GM12878 (cell line): ENCODE results near the gene CLDN7. TPM values are rescaled to one million over a fixed set of nuclear protein-coding genes. Genes with fewer than 3 reads are reported as not detected.

Source experiments
- ATAC-seq: fragments of 200-7000 bp; cut with Tn5 transposase; 3 replicates; pipeline ENCODE4 v1.9.1; 2020; ENCODE audit warnings: mild to moderate bottlenecking, moderate library complexity
- BruUV-seq: library from RNA; stranded (reverse); fragments of 400-500 nt; replicated peaks from 2 replicates; lab custom pipeline; 2021; lab: Mats Ljungman, UMichigan
- CTCF ChIA-PET: fragments of 300-600 bp; sonication (Branson Sonifier 250); formaldehyde crosslinking; extraction: SDS; loops from one replicate; lab custom pipeline; 2021; ENCODE audit warnings: inconsistent platforms; lab: Yijun Ruan, JAX
- POLR2A ChIA-PET: fragments of 350-600 bp; formaldehyde crosslinking; extraction: SDS; loops from one replicate; lab custom pipeline; 2021; ENCODE audit warnings: inconsistent platforms; lab: Charles Lee
- RAD21 ChIA-PET: fragments of 300-600 bp; sonication (Branson Sonifier 250); formaldehyde crosslinking; loops from one replicate; lab custom pipeline; 2023; ENCODE audit warnings: antibody characterized with exemption; ENCODE audit not compliant: unreplicated experiment; lab: Charles Lee
- SMC1A ChIA-PET: fragments of 300-600 bp; sonication (Branson Sonifier 250); formaldehyde crosslinking; loops from one replicate; lab custom pipeline; 2023; ENCODE audit not compliant: unreplicated experiment, uncharacterized antibody; lab: Charles Lee
- DNase-seq: peaks from one replicate; pipeline ENCODE4 v3.0.0-alpha.2; 2011; ENCODE audit warnings: low read depth, low spot score
- FAIRE-seq: peaks from 3 replicates; lab custom pipeline; 2011; peaks lifted over from hg19 to GRCh38; lab: Jason Lieb, UNC
- H2AFZ ChIP-seq: 2 replicates; pipeline ENCODE4 v1.6.0; 2011; ENCODE audit warnings: low read depth, low read length, control low read depth; ENCODE audit not compliant: control insufficient read depth
- H3K27ac ChIP-seq: 2 replicates; pipeline ENCODE4 v1.5.1; 2011; ENCODE audit warnings: control low read depth; ENCODE audit not compliant: control insufficient read depth, insufficient read depth
- H3K27me3 ChIP-seq, 2 experiments: replicated peaks in 1 of 2; 2 replicates each; pipeline versions ENCODE4 v1.6.0 to v1.6.1; 2011; ENCODE audit warnings: low read length in 1 of 2; ENCODE audit not compliant: control insufficient read depth in 2 of 2, insufficient read depth in 2 of 2
- H3K36me3 ChIP-seq, 2 experiments: 2 replicates each; pipeline ENCODE4 v1.5.1; 2011; ENCODE audit warnings: low read length in 1 of 2; ENCODE audit not compliant: control insufficient read depth in 2 of 2, insufficient read depth in 2 of 2
- H3K4me1 ChIP-seq: 2 replicates; pipeline ENCODE4 v1.6.1; 2011; ENCODE audit warnings: mild to moderate bottlenecking, low read length, moderate library complexity, mixed read lengths; ENCODE audit not compliant: control insufficient read depth, insufficient read depth
- H3K4me2 ChIP-seq: 2 replicates; pipeline ENCODE4 v1.6.0; 2011; ENCODE audit warnings: control low read depth; ENCODE audit not compliant: control insufficient read depth, insufficient read depth
- H3K4me3 ChIP-seq: fragments of 200-600 bp; sonication (generic); 2 replicates; pipeline ENCODE4 v1.5.1; 2016
- H3K79me2 ChIP-seq: 2 replicates; pipeline ENCODE4 v1.6.0; 2011; ENCODE audit warnings: low read length; ENCODE audit not compliant: control insufficient read depth, insufficient read depth
- H3K9ac ChIP-seq: 2 replicates; pipeline ENCODE4 v1.8.0; 2011; ENCODE audit warnings: low read length, control low read depth, mixed read lengths; ENCODE audit not compliant: control insufficient read depth, insufficient read depth
- H3K9me3 ChIP-seq: replicated peaks from 3 replicates; pipeline ENCODE4 v1.5.1; 2011; ENCODE audit warnings: mild to moderate bottlenecking, low read length; ENCODE audit not compliant: control insufficient read depth, insufficient read depth
- H4K20me1 ChIP-seq: 2 replicates; pipeline ENCODE4 v1.6.0; 2011; ENCODE audit not compliant: control insufficient read depth, insufficient read depth
- CHD1 ChIP-seq: IDR thresholded peaks from 2 replicates; pipeline ENCODE4 v1.6.1; 2012; ENCODE audit warnings: low read depth, low read length, improper control_type of control experiment
- FOS ChIP-seq: IDR thresholded peaks from 3 replicates; pipeline ENCODE4 v1.6.1; 2011; ENCODE audit warnings: borderline replicate concordance; ENCODE audit not compliant: insufficient read length; ENCODE audit errors: extremely low read depth
- MYC ChIP-seq: IDR thresholded peaks from 2 replicates; pipeline ENCODE4 v1.6.1; 2011; ENCODE audit warnings: mild to moderate bottlenecking, low read length, moderate library complexity, inconsistent platforms; ENCODE audit not compliant: insufficient read depth, insufficient replicate concordance, insufficient read length, severe bottlenecking
- NR2C1 ChIP-seq: fragments of 450-650 bp; IDR thresholded peaks from 2 replicates; pipeline ENCODE4 v1.6.1; 2017; ENCODE audit warnings: antibody characterized with exemption, mild to moderate bottlenecking, moderate library complexity
- NR2F1 ChIP-seq: fragments of 450-650 bp; conservative IDR thresholded peaks from 2 replicates; pipeline ENCODE4 v1.6.1; 2017; ENCODE audit warnings: mild to moderate bottlenecking
- POLR2AphosphoS5 ChIP-seq: IDR thresholded peaks from 2 replicates; pipeline ENCODE4 v1.6.1; 2011; ENCODE audit warnings: mild to moderate bottlenecking, low read length, inconsistent platforms
- STAT3 ChIP-seq: IDR thresholded peaks from 2 replicates; pipeline ENCODE4 v1.6.1; 2011; ENCODE audit warnings: low read depth, low read length, improper control_type of control experiment
- SUPT20H ChIP-seq: IDR thresholded peaks from 2 replicates; pipeline ENCODE4 v1.6.1; 2011; ENCODE audit warnings: low read depth, mild to moderate bottlenecking, low read length, moderate library complexity, borderline replicate concordance; ENCODE audit not compliant: control insufficient read depth
- ZNF217 ChIP-seq: fragments of 450-650 bp; IDR thresholded peaks from 2 replicates; pipeline ENCODE4 v1.6.1; 2017; ENCODE audit warnings: antibody characterized with exemption, mild to moderate bottlenecking
- ZNF24 ChIP-seq: fragments of 450-650 bp; IDR thresholded peaks from 2 replicates; pipeline ENCODE4 v1.6.1; 2017; ENCODE audit warnings: antibody characterized with exemption, mild to moderate bottlenecking
- ZNF384 ChIP-seq: IDR thresholded peaks from 2 replicates; pipeline ENCODE4 v1.6.1; 2012; ENCODE audit warnings: low read depth, mild to moderate bottlenecking, low read length, improper control_type of control experiment, borderline replicate concordance
- ZZZ3 ChIP-seq: IDR thresholded peaks from 2 replicates; pipeline ENCODE4 v1.6.1; 2011; ENCODE audit warnings: low read depth; ENCODE audit not compliant: control insufficient read depth, insufficient read length
- WGBS: methylation state at CpG from one replicate; pipeline ENCODE4 v1.1.6; 2016; ENCODE audit warnings: low lambda C conversion rate; ENCODE audit not compliant: insufficient replicate concordance, insufficient coverage; ENCODE audit errors: missing lambda C conversion rate; 5-methylcytosine and 5-hydroxymethylcytosine counted together
- in situ Hi-C: fragments of 300-500 bp; cut with MboI; formaldehyde crosslinking; loops from 9 replicates; pipeline ENCODE4 v1.14.3; 2018; ENCODE audit warnings: mixed read lengths
- intact Hi-C: fragments of 100-400 bp; cut with micrococcal nuclease; formaldehyde crosslinking; loops from one replicate; pipeline ENCODE4 v1.14.2; 2022; ENCODE audit not compliant: unreplicated experiment
- polyA plus RNA-seq, 11 experiments: library from polyadenylated mRNA; depleted of rRNA in 4 of 11; unstranded in 6 of 11; stranded (reverse) in 5 of 11; fragments of >200 nt; fragmentation: Nextera tagmentation in 4 of 11; fragmentation: Illumina TruSeq in 1 of 11; extraction: Ambion mirVana in 4 of 11; extraction: Trizol in 1 of 11; gene quantifications; 1 replicate in 1 of 11; 2 replicates in 10 of 11; pipeline versions ENCODE4 v1.2.1 to v1.2.3, GENCODE V29; 2011 to 2016; ENCODE audit warnings: inconsistent platforms in 2 of 11, missing spikeins in 2 of 11, low read depth in 1 of 11
- total RNA-seq, 4 experiments: library from RNA; depleted of rRNA in 3 of 4; stranded (reverse); fragments of >200 nt in 3 of 4; fragmentation: Illumina TruSeq in 1 of 4; extraction: Trizol in 1 of 4; gene quantifications; 2 replicates each; pipeline versions ENCODE4 v1.2.1 to v1.2.3, GENCODE V29; 2013 to 2021
- TF ChIP-seq, protein P1 (sequence below): IDR thresholded peaks from 2 replicates; pipeline ENCODE4 v1.6.1; 2012; ENCODE audit warnings: mild to moderate bottlenecking, low read depth, low read length
- TF ChIP-seq, protein P2 (sequence below): IDR thresholded peaks from 2 replicates; pipeline ENCODE4 v1.6.1; 2012; ENCODE audit warnings: low read length, inconsistent platforms
- TF ChIP-seq, protein P3 (sequence below): fragments of 450-650 bp; IDR thresholded peaks from 2 replicates; pipeline ENCODE4 v1.6.1; 2017; ENCODE audit warnings: antibody characterized with exemption, mild to moderate bottlenecking, moderate library complexity

Gene CLDN7
- total and polyA plus RNA-seq, 10 of the 15 experiments (the other 5 are each of a cell fraction or from before 2014, with no cell fraction given): 0.19 to 1.3 (median 0.36) TPM; not detected in 5

DNA sequence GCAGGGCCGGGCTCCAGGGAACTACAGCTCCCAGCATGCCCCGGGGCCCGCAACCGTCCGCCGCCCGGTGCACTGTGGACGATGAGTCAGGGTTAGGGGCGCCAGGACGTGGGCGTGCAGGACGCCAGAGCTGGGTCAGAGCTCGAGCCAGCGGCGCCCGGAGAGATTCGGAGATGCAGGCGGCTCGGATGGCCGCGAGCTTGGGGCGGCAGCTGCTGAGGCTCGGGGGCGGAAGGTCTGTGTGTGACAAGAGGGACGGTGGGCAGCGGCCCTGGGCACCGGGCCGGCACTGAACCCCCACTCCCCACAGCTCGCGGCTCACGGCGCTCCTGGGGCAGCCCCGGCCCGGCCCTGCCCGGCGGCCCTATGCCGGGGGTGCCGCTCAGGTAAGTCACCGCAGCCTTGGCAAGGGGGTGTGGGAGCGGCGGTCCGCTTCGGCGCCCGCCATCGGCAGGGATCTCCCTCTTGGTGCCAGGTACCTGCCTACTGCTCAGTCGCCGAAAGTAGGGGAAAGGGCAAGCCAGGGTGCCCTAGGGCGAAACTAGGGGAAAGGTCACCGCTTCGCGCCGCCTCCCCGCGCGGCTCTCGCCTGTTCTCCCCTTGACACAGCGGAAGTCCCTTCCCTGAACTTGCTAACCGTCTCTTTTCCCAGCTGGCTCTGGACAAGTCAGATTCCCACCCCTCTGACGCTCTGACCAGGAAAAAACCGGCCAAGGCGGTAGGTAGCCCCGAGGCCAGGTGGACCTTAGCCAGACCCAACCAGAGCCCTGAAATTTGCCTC is 42.3 kb downstream of the CLDN7 start, which contains the start of the genes ACADVL and DLG4:
TSS of gene ACADVL (plus strand) at position 127 of the 781 bp plus-strand sequence. CDS start at position 174, 47 bp downstream.
TSS of gene DLG4 (minus strand) at position 25 of the 781 bp plus-strand sequence.
- in situ Hi-C loops: no loop called here
- Histone ChIP-seq H3K4me2 (peak within 1 kb of the TSS; percentile 97), H3K4me3 (peak within 1 kb of the TSS; percentile 81), H3K27ac (peak within 1 kb of the TSS; percentile 92), H3K36me3 (peaks cover 11% of the 10 kb centered on the region in 2 experiments), H3K9me3 (no peaks in the 10 kb centered on the region), H3K4me1 (peaks cover 12% of the 10 kb centered on the region), H3K27me3 (no peaks in the 10 kb centered on the region), H3K9ac (peak within 1 kb of the TSS; percentile 86), H4K20me1 (no peaks in the 10 kb centered on the region), H3K79me2 (peaks cover 14% of the 10 kb centered on the region), H2AFZ (peak within 1 kb of the TSS; percentile 39)
- ChIA-PET POLR2A (interaction anchor here (0.6 to 5.9 kb wide), 13 partner anchors 10 to 333 kb away, joined by 3 to 60 read pairs (median 4); partner anchors contain the start of genes CTDNEP1, DVL2, ELP5 and GABARAP), RAD21 (interaction anchor here (0.6 to 3.2 kb wide), 16 partner anchors 11 to 365 kb away, joined by 3 to 51 read pairs (median 4); partner anchors contain the start of genes CTDNEP1, DVL2, ELP5 and GABARAP), CTCF (interaction anchor here (0.8 to 5.1 kb wide), 17 partner anchors 13 to 174 kb away, joined by 3 to 70 read pairs (median 5); partner anchors contain the start of genes ACAP1, DVL2, GABARAP and PHF23), SMC1A (interaction anchor here (0.6 to 4.8 kb wide), 13 partner anchors 10 to 174 kb away, joined by 3 to 34 read pairs (median 5); partner anchors contain the start of genes DVL2, GABARAP and PHF23)
- FAIRE-seq: no peak
- no TSS peak for BruUV-seq
- DNase-seq: no peak
- ATAC-seq: peak; percentile 86
- under 1% methylated on average over 57 of the region's 63 CpGs for WGBS
- intact Hi-C loops: no loop called here
- peak; percentile 48; the same call in 1 of the 2 replicates for TF ChIP-seq POLR2AphosphoS5
- TF ChIP-seq FOS: no peak
- TF ChIP-seq, protein P1, sequence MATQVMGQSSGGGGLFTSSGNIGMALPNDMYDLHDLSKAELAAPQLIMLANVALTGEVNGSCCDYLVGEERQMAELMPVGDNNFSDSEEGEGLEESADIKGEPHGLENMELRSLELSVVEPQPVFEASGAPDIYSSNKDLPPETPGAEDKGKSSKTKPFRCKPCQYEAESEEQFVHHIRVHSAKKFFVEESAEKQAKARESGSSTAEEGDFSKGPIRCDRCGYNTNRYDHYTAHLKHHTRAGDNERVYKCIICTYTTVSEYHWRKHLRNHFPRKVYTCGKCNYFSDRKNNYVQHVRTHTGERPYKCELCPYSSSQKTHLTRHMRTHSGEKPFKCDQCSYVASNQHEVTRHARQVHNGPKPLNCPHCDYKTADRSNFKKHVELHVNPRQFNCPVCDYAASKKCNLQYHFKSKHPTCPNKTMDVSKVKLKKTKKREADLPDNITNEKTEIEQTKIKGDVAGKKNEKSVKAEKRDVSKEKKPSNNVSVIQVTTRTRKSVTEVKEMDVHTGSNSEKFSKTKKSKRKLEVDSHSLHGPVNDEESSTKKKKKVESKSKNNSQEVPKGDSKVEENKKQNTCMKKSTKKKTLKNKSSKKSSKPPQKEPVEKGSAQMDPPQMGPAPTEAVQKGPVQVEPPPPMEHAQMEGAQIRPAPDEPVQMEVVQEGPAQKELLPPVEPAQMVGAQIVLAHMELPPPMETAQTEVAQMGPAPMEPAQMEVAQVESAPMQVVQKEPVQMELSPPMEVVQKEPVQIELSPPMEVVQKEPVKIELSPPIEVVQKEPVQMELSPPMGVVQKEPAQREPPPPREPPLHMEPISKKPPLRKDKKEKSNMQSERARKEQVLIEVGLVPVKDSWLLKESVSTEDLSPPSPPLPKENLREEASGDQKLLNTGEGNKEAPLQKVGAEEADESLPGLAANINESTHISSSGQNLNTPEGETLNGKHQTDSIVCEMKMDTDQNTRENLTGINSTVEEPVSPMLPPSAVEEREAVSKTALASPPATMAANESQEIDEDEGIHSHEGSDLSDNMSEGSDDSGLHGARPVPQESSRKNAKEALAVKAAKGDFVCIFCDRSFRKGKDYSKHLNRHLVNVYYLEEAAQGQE: no peak
- no peak for TF ChIP-seq ZNF24
- TF ChIP-seq STAT3: no peak
- no peak for TF ChIP-seq ZZZ3
- TF ChIP-seq, protein P2, sequence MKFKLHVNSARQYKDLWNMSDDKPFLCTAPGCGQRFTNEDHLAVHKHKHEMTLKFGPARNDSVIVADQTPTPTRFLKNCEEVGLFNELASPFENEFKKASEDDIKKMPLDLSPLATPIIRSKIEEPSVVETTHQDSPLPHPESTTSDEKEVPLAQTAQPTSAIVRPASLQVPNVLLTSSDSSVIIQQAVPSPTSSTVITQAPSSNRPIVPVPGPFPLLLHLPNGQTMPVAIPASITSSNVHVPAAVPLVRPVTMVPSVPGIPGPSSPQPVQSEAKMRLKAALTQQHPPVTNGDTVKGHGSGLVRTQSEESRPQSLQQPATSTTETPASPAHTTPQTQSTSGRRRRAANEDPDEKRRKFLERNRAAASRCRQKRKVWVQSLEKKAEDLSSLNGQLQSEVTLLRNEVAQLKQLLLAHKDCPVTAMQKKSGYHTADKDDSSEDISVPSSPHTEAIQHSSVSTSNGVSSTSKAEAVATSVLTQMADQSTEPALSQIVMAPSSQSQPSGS: no peak
- no peak for TF ChIP-seq ZNF384
- TF ChIP-seq ZNF217: no peak
- peak; percentile 81 for TF ChIP-seq NR2F1
- peak; percentile 62 for TF ChIP-seq NR2C1
- no peak for TF ChIP-seq CHD1
- no peak for TF ChIP-seq SUPT20H
- TF ChIP-seq, protein P3, sequence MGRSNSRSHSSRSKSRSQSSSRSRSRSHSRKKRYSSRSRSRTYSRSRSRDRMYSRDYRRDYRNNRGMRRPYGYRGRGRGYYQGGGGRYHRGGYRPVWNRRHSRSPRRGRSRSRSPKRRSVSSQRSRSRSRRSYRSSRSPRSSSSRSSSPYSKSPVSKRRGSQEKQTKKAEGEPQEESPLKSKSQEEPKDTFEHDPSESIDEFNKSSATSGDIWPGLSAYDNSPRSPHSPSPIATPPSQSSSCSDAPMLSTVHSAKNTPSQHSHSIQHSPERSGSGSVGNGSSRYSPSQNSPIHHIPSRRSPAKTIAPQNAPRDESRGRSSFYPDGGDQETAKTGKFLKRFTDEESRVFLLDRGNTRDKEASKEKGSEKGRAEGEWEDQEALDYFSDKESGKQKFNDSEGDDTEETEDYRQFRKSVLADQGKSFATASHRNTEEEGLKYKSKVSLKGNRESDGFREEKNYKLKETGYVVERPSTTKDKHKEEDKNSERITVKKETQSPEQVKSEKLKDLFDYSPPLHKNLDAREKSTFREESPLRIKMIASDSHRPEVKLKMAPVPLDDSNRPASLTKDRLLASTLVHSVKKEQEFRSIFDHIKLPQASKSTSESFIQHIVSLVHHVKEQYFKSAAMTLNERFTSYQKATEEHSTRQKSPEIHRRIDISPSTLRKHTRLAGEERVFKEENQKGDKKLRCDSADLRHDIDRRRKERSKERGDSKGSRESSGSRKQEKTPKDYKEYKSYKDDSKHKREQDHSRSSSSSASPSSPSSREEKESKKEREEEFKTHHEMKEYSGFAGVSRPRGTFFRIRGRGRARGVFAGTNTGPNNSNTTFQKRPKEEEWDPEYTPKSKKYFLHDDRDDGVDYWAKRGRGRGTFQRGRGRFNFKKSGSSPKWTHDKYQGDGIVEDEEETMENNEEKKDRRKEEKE: no peak
- no peak for TF ChIP-seq MYC
